NCI-H345 treated with DMSO at 0.1 percent for 48 hours (cell line): ENCODE data around the gene CAMLG.

ENCODE experiments used
- DNase-seq: peaks from one replicate; lab custom pipeline; 2025; ENCODE audit not compliant: unreplicated experiment; lab: John Stamatoyannopoulos, UW

Gene CAMLG

GRCh38 chr5:134777366-134777765 lies 39.0 kb downstream of the CAMLG start:
- no peak for DNase-seq

DNA sequence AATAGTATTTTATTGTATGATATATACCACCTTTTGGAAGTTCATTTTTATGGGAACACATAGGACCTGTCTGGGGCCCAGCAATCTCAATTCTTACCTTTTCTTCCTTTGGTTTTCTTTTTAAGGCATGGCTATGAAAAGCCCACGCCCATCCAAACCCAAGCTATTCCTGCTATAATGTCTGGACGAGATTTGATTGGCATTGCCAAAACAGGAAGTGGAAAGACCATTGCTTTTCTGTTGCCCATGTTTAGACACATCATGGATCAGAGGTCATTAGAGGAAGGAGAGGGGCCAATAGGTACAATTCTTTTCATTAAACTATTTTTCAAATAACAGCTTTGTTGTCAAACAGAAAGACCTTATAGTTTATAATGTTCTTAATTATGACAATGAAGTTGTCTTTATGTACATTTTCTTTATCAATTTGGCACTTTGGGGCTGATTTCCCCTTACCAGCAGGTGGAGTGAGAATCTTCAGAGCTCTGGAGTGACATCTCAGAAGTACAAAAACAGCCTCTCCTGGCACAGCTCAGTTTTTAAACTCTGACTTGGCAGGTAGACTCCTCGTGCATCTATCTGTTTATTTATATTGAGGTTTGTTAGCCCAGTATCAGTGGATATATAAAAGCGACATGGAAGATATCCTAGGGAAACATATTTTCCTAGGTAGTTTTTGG lies 46.0 kb downstream of the CAMLG start:
- no peak for DNase-seq

GRCh38 chr5:134784946-134785620 lies 46.7 kb downstream of the CAMLG start:
- no peak for DNase-seq

DNA sequence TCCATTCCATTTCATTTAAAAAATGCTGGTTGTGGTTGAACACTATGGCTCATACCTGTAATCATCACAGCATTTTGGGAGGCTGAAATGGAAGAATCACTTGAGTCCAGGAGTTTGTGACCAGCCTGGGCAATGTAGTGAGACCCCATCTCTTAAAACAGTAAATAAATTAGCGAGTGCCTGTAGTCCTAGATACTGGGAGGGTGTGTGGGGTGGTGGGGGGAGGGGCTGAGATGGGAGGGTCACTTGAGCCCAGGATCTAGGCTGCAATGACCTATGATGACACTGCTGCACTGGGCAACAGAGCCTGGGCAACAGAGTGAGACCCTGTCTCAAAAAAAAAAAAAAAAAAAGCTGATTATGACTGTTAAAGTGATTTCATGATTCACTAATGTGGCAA lies 49.3 kb downstream of the CAMLG start:
- no peak for DNase-seq

DNA sequence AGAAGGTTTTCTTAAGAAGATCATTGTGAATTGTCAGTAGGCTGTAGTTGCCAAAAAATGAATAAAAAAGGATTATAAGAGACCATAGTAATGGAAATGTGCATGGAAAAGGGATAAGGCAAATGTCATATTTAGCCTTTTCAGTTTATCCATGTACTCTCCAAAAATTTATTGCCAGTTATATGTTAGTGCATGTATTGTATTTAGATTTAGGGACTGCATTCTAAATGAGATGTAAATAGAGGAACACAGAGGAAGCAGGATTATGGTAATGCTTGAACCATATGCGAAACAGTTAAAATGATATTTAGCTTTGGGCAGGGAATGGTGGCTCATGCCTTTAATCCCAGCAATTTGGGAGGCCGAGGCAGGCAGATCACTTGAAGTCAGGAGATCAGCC lies 53.2 kb downstream of the CAMLG start:
- DNase-seq, result no peak

DNA sequence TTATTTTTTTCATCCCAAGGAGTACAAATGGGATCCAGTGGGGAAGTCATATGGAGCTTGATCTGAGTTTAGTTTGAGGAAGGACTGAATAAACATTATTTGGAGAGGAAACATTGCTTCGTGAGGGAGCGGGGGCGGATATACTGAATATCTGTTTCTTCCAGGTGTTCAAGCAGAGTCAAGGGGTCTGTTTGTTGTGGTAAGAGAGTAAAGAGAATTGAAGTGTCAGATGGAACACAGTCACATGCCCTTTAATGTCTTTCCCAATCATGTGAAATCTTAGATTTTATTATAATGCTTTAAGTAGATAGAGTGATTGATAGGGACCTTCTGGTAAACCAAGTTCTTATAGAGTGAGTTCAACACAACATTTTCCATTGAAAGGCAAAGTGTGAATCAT lies 53.9 kb downstream of the CAMLG start:
- no peak for DNase-seq

GRCh38 chr5:134793111-134793510 lies 54.8 kb downstream of the CAMLG start:
- no peak for DNase-seq

- DNase-seq, result peak; percentile 1
Observed at GRCh38 chr5:134794082-134794481, 55.7 kb downstream of the CAMLG start.

GRCh38 chr5:134794819-134795218 lies 56.5 kb downstream of the CAMLG start:
- DNase-seq, result no peak

GRCh38 chr5:134798468-134798867 lies 60.1 kb downstream of the CAMLG start:
- DNase-seq, result no peak
